Stimulated activated naive CD8-positive, alpha-beta T cell treated with anti-CD3 and anti-CD28 coated beads, Interleukin-15, amount 100 ng/mL, for 72 hours (primary cell): ENCODE data around the gene CSH1.
"Not testable (repeated sequence)": the region's sequence is repeated elsewhere in the genome, so short reads cannot be mapped to it uniquely, and the experiment has no call there.

ENCODE experiments used
- ATAC-seq: fragments of 150-1000 bp; cut with Tn5 transposase; 2 replicates; pipeline ENCODE4 v1.10.0; 2021; ENCODE audit warnings: mild to moderate bottlenecking, moderate library complexity
- DNase-seq, 2 donors: peaks; one replicate each; pipeline ENCODE4 v3.0.0; 2021 to 2022
- H3K27ac Mint-ChIP-seq, 2 donors: one replicate each; pipeline ENCODE4 v1.8.0; 2022; ENCODE audit warnings: mild to moderate bottlenecking in 2 of 2, mixed read lengths in 2 of 2, moderate library complexity in 2 of 2
- H3K27me3 Mint-ChIP-seq: one replicate; pipeline ENCODE4 v1.8.0; 2022; ENCODE audit warnings: mixed read lengths
- H3K4me1 Mint-ChIP-seq: one replicate; pipeline ENCODE4 v1.8.0; 2022; ENCODE audit warnings: mild to moderate bottlenecking, mixed read lengths
- H3K4me3 Mint-ChIP-seq, 2 donors: one replicate each; pipeline ENCODE4 v1.8.0; 2022; ENCODE audit warnings: mild to moderate bottlenecking in 2 of 2, mixed read lengths in 2 of 2, moderate library complexity in 1 of 2
- H3K9me3 Mint-ChIP-seq, 2 donors: one replicate each; pipeline ENCODE4 v1.8.0; 2022; ENCODE audit warnings: mixed read lengths in 2 of 2

The CSH1 gene

DNA sequence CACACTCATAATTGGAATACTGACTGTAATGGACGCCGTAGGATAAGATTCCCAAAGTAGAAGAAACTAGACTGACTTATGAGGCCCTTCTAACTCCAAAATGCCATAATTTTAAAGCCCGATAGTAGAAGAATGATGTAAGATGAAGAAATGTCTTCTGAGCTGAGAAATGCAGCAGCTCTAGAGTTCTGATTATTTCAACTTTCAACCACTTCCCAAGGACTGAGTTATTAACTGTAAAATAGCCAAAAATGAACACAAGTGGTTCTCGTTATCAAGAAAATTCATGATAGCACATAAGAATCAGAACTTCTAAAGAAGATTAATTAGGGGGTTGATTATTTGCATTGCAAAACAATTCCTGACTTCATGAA is 26.1 kb downstream of the CSH1 start:
- not testable (repeated sequence) for H3K9me3 Mint-ChIP-seq, H3K4me3 Mint-ChIP-seq, ATAC-seq, H3K27me3 Mint-ChIP-seq, H3K27ac Mint-ChIP-seq, DNase-seq, H3K4me1 Mint-ChIP-seq

DNA sequence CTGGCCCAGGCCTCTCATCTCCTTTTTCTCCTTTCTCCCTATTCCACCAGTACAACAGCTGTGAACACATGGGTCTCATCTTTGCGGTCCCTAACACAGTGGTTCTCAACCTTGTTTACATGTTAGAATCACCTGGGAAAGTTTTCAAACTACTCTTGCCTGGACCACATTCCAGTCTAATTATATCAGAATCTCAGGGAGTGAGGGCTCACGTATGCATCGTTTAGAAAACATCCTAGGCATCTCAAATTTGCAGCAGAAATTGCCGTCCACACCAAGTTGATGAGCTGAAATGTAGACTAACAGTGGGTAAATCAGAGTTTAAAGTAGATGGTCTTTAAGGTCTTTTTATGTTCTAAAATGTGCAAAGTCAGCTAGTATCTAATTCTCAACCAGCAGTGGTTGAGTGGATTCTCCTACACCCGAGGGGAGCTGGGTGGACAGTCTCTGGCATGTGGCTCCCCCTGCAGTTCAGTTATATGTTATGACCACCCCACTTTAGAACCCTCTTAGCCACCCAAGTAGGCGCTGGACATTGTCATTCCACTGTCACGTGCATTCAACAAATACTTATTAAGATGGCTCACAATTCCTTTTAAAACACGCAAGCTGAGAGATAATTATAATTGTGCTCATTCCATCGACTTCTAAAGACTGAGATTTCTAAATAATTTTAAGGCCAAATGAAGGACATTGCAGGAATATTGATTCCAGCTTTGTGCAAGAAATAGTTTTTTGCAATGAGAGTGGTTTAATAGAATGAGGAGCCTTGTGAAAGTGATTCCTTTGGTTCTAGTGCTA is 26.7 kb downstream of the CSH1 start:
- not testable (repeated sequence) for H3K27ac Mint-ChIP-seq, H3K4me3 Mint-ChIP-seq, H3K27me3 Mint-ChIP-seq, DNase-seq, H3K9me3 Mint-ChIP-seq, H3K4me1 Mint-ChIP-seq
- ATAC-seq = peak; percentile 45

DNA sequence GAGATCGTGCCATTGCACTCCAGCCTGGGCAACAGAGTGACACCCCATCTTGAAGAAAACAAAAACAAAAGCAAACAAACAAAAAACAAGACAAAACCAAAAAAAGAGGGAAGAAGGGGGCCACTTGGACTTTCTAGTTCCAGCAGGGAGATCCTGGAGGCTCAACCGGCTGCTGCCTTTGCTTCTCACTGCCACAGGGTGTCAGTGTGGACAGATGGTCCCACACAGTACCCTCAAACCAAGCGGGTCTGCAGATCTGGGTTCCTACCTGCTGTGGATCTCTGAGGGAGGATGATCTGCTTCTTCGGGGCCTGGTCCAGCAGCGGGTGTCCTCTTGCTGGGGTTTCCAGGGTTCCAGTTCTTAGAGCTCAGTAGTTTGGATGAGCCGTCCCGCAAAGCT is 29.7 kb downstream of the CSH1 start:
- not testable (repeated sequence) for H3K27me3 Mint-ChIP-seq, DNase-seq, H3K27ac Mint-ChIP-seq, ATAC-seq, H3K9me3 Mint-ChIP-seq, H3K4me3 Mint-ChIP-seq, H3K4me1 Mint-ChIP-seq

DNA sequence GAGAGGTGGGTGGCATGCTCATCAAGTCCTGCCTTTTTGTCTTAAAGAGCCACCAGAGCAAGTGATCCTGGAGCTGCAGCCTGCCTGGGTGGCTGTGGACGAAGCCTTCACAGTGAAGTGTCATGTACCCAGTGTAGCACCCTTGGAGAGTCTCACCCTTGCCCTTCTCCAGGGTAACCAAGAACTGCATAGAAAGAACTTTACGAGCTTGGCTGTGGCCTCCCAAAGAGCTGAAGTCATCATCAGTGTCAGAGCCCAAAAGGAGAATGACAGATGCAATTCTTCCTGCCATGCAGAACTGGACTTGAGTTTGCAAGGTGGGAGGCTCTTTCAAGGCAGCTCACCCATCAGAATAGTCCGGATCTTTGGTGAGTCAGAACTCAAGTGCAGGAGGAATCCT is 37.1 kb downstream of the CSH1 start:
- H3K27ac Mint-ChIP-seq = no peak overlapping the region
- ATAC-seq (no peak), DNase-seq (no peak)
- no peak overlapping the region for H3K4me3 Mint-ChIP-seq
- no peaks in the 10 kb centered on the region for H3K4me1 Mint-ChIP-seq
- no peaks in the 10 kb centered on the region for H3K9me3 Mint-ChIP-seq
- peaks cover 15% of the 10 kb centered on the region for H3K27me3 Mint-ChIP-seq

DNA sequence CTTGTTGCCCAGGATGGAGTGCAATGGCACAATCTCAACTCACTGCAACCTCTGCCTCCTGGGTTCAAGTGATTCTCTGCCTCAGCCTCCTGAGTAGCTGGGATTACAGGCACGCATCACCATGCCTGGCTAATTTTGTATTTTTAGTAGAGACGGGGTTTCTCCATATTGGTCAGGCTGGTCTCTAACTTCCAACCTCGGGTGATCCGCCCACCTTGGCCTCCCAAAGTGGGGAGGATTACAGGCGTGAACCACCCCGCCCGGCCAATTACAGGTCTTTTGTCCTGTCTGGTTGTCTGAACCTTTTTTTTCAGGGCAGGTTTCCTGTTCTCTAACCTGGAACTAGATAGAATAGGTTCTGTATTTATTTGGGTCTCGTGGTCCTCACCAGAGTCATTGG is 39.9 kb downstream of the CSH1 start:
- H3K9me3 Mint-ChIP-seq, H3K27ac Mint-ChIP-seq, H3K4me1 Mint-ChIP-seq, H3K4me3 Mint-ChIP-seq, DNase-seq, ATAC-seq: not testable (repeated sequence)
- H3K27me3 Mint-ChIP-seq = peaks cover 15% of the 10 kb centered on the region

DNA sequence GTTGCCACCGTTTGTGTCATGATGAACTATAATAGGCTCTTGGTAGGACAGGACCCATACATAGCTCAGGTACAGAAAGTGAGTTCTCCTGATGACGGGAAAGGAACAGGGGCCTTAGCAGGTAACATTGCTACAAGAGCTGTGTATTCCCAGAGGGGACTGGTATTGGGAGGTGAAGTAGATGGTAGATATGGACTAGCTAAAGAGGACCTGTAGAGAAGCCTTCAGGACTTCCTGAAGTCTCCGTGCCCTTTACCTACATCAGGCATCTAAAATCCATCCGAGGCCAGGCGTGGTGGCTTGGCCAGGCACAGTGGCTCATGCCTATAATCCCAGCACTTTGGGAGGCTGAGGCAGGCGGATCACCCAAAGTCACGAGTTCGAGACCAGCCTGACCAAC is 41.2 kb downstream of the CSH1 start:
- Mint-ChIP-seq H3K27ac (no peak overlapping the region), H3K27me3 (peaks cover 12% of the 10 kb centered on the region), H3K4me3 (no peak overlapping the region), H3K9me3 (no peaks in the 10 kb centered on the region), H3K4me1 (no peaks in the 10 kb centered on the region)
- DNase-seq = no peak
- ATAC-seq = no peak

DNA sequence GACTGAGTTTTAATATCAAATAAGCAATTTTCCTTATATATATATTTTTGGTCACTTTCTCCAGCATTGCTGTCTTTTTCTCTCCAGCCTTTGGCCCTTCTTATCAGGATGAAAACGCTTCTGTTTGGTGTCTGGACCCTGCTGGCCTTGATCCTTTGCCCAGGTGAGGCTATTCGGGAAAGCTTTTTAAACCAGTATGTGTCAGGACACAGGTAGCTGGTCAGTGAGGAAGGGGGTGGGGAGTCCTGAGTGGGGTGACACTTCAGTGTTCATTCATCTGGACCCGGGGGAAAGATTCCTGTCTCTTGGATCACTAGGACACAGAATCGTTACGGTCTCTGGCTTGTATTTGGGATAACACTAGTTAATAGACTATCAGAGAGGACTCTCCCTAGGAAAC is 41.7 kb downstream of the CSH1 start:
- Mint-ChIP-seq H3K4me1 (no peaks in the 10 kb centered on the region), H3K27me3 (peaks cover 8% of the 10 kb centered on the region), H3K27ac (no peak overlapping the region), H3K9me3 (no peaks in the 10 kb centered on the region), H3K4me3 (no peak overlapping the region)
- ATAC-seq (no peak), DNase-seq (no peak)

DNA sequence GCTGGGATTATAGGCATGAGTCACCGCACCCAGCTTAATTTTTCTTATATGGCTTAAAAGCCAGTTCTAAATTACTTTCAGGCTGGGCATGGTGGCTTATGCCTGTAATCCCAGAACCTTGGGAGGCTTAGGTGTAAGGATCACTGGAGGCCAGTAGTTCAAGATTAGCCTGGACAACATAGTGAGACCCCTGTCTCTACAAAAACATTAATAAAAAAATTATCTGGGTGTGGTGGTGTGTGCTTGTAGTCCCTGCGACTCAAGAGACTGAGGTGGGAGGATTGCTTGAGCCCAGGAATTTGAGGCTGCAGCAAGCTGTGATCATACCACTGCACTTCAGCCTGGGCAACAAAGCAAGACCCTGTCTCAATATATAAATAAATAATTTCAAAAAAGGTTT is 43.1 kb downstream of the CSH1 start:
- Mint-ChIP-seq H3K4me3 (no peak overlapping the region), H3K27ac (no peak overlapping the region), H3K9me3 (peaks cover 2 to 6% of the 10 kb centered on the region in 2 donors), H3K27me3 (no peaks in the 10 kb centered on the region), H3K4me1 (peaks cover 10% of the 10 kb centered on the region)
- DNase-seq (no peak), ATAC-seq (no peak)

DNA sequence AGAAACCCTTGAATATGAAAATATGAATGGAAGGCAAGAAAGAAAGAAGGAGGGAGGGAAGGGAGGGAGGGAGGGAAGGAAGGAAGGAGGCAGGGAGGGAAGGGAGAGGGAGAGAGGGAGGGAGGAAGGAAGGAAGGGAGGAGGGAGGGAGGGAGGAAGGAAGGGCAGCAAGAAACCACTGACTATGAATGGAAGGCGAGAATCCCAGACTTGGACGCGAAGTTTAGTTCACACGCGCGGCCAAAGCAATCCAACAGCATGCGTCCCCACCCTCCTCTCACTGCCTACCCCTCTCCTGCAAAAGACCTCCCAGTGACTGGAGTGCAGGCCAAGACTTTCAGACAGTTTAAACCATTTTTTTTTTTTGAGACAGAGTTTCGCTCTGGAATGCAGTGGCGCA is 46.0 kb downstream of the CSH1 start:
- no peak for DNase-seq
- Mint-ChIP-seq H3K4me3 (no peak overlapping the region), H3K4me1 (peaks cover 16% of the 10 kb centered on the region), H3K27me3 (no peaks in the 10 kb centered on the region), H3K9me3 (peaks cover 9 to 11% of the 10 kb centered on the region in 2 donors), H3K27ac (no peak overlapping the region)
- no peak for ATAC-seq

DNA sequence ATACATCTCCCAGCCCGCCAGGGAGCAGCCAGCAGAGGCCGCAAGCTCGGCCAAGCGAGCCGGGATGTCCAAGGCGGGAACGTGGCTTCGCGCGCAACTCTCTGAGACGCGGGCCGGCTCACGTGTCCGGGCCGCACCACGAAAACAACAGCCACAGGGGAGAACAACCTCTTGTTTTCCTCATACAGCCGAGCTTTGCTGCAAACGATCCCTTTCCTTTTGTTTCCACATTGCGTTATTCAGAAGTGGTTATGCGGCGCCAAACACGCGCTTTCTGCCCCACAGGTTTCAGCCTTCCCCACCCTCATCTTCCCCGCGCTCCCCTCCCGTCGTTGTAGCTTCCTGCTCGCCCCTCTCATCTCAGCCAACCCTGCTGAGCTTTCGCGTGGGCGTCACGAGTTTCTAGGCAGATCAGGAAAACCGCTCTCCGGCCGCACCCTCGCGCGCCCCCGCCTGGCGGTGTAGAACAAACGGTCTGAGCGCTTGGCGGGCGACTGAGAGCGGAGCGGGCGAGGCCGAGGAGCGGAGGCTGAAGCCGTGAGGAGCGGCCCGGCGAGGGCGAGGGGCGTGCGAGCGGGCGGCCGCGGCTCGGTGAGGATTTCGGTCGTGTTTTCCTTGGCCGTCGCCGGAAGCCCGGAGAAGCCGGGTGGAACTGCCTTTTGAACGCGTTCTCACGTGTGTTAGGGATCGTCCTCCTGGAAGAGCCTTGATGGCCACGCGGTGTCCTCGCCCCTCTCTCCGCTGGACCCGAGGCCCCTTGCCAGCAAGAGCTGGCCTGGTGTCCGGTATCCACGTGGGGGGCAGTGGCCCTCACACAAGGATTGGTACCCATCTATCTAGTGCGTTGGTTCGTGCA is 47.3 kb downstream of the CSH1 start:
- peaks cover 9 to 11% of the 10 kb centered on the region in 2 donors for H3K9me3 Mint-ChIP-seq
- ATAC-seq = peak; percentile 95
- peaks cover 20% of the 10 kb centered on the region for H3K4me1 Mint-ChIP-seq
- H3K27ac Mint-ChIP-seq = peak overlapping the region; percentile 99
- DNase-seq = peak; percentile 97
- no peaks in the 10 kb centered on the region for H3K27me3 Mint-ChIP-seq
- H3K4me3 Mint-ChIP-seq = peak overlapping the region; percentile 73 to 80

DNA sequence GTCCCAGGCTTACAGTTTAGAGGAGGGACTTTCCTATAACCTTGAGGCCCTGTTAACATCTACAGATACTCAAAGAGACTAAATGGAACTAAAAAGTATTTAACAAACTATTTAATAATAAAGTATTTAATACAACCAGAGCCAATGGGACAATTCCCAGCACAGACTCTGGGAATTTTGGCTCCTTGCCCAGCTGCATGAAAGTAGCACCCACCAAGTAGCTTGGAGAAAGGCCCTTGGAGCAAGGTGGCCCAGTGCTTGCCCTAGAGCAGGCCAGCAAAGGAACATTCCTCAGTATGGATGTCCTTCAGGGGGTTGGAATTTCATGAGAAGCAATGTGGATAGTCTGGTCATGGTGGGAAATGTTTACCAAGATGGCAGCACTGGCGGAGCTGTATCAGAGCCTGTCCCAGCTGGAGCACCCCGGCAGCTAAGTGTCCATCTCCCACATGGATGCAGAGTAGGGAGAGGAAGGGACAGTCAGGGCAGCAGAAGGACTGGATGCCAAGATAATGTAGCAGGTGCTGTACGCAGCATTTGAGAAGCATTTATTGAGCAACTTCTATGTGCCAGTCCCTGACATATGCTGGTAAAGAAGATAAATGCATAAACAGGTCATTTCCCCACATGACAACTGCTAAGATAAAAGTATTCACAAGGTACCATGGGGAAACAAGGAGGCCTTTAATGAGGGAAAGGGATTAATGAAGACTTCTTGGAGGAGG is 48.7 kb downstream of the CSH1 start:
- H3K27me3 Mint-ChIP-seq = no peaks in the 10 kb centered on the region
- ATAC-seq (no peak), DNase-seq (no peak)
- peak overlapping the region in 1 of 2 donors; percentile 34 for H3K27ac Mint-ChIP-seq
- H3K4me1 Mint-ChIP-seq = peaks cover 25% of the 10 kb centered on the region
- H3K9me3 Mint-ChIP-seq = peaks cover 9 to 11% of the 10 kb centered on the region in 2 donors
- H3K4me3 Mint-ChIP-seq = peak overlapping the region; percentile 47 to 51

DNA sequence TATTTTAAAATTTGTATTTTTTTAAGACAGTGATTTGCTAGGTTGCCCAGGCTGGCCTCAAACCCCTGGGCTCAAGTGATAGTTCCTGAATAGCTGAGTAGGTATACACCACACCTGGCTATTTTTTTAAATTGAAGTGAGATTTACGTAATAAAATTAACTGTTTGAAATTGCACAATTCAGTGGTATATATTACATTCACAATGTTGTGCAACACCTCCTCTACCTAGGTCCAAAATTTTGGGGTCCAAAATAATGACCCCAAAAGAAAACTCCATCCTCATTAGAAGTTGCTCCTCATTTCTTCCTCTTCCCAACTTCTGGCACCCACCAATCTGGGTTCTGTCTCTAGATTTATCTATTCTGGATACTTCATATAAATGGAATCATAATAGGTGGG is 50.9 kb downstream of the CSH1 start:
- Mint-ChIP-seq H3K27ac (no peak overlapping the region), H3K4me1 (peaks cover 36% of the 10 kb centered on the region), H3K4me3 (no peak overlapping the region), H3K27me3 (no peaks in the 10 kb centered on the region), H3K9me3 (peaks cover 9 to 11% of the 10 kb centered on the region in 2 donors)
- ATAC-seq = no peak
- no peak for DNase-seq
